K562 (cell line): Measurements from ENCODE around the gene CYSTM1. TPM values are rescaled to one million over a fixed set of nuclear protein-coding genes. Genes with fewer than 3 reads are reported as not detected.

Experiments used
- CUX1 ChIP-seq: fragments of 200-800 bp; sonication (Bioruptor generic); IDR thresholded peaks from 2 replicates; pipeline ENCODE4 v1.6.1; 2016; ENCODE audit warnings: missing genetic modification characterization, missing compliant biosample characterization
- ETV6 ChIP-seq, 3 experiments: fragments of 150-350 bp in 1 of 3; sonication (generic) in 1 of 3; formaldehyde crosslinking in 1 of 3; IDR thresholded peaks; 2 replicates each; pipeline versions ENCODE4 v1.6.1 to v1.8.0; 2014 to 2022; ENCODE audit warnings: borderline replicate concordance in 2 of 3, low read depth in 2 of 3, antibody characterized with exemption in 1 of 3, low read length in 1 of 3, mild to moderate bottlenecking in 1 of 3, missing genetic modification reagents in 1 of 3
- TEAD4 ChIP-seq, 2 experiments: sonication (generic) in 1 of 2; formaldehyde crosslinking in 1 of 2; IDR thresholded peaks; 2 replicates each; pipeline versions ENCODE4 v1.6.1 to v1.8.0; 2012 to 2022; ENCODE audit warnings: borderline replicate concordance in 1 of 2, inconsistent platforms in 1 of 2, low read length in 1 of 2, mild to moderate bottlenecking in 1 of 2, missing genetic modification reagents in 1 of 2
- UBTF ChIP-seq, 2 experiments: IDR thresholded peaks; 2 replicates each; pipeline ENCODE4 v1.6.1; 2012; ENCODE audit warnings: improper control_type of control experiment in 2 of 2, low read depth in 2 of 2, low read length in 2 of 2, borderline replicate concordance in 1 of 2
- ZBTB33 ChIP-seq: sonication (generic); formaldehyde crosslinking; IDR thresholded peaks from 2 replicates; pipeline ENCODE4 v1.8.1; 2023; ENCODE audit warnings: mild to moderate bottlenecking, missing genetic modification reagents
- ZNF24 ChIP-seq: fragments of 450-650 bp; IDR thresholded peaks from 2 replicates; pipeline ENCODE4 v1.6.1; 2016
- ZNF407 ChIP-seq: fragments of 450-650 bp; IDR thresholded peaks from 2 replicates; pipeline ENCODE4 v1.6.1; 2016; ENCODE audit warnings: low read depth
- polyA plus RNA-seq, 8 experiments: library from polyadenylated mRNA; depleted of rRNA in 4 of 8; stranded (reverse) in 5 of 8; unstranded in 3 of 8; fragments of >200 nt; fragmentation: Nextera tagmentation in 2 of 8; fragmentation: Illumina TruSeq in 1 of 8; extraction: Ambion mirVana in 2 of 8; extraction: Trizol in 1 of 8; gene quantifications; 2 replicates each; pipeline versions ENCODE4 v1.2.1 to v1.2.3, GENCODE V29; 2011 to 2014; ENCODE audit warnings: inconsistent platforms in 1 of 8, missing spikeins in 1 of 8
- total RNA-seq, 7 experiments: library from RNA; depleted of rRNA in 6 of 7; stranded (reverse); fragments of >200 nt in 6 of 7; fragmentation: Illumina TruSeq in 2 of 7; extraction: Trizol in 2 of 7; gene quantifications; 2 replicates each; pipeline versions ENCODE4 v1.2.1 to v1.2.3, GENCODE V29; 2011 to 2021; ENCODE audit warnings: low replicate concordance in 1 of 7

Gene CYSTM1
- total and polyA plus RNA-seq, 9 of the 15 experiments (the other 6 are each of a cell fraction or from before 2014, with no cell fraction given) = 76.1 to 422 (median 108) TPM

- TF ChIP-seq ZNF407 (no peak), UBTF (IDR thresholded peaks at IDR 0.05; ENCODE audit: borderline replicate concordance in 1 of 2, low read depth in 2 of 2, low read length in 2 of 2) (0 out of 4 replicates have a peak, but pooled peaks of 1 of the 2 experiments have one; percentile 48), ETV6 (IDR thresholded peaks at IDR 0.05; ENCODE audit: borderline replicate concordance in 1 of 2, low read depth in 2 of 2, low read length in 1 of 2) (no peak), ETV6 (CRISPR knock-in tag; IDR thresholded peaks at IDR 0.05; ENCODE audit: borderline replicate concordance) (no peak), ZBTB33 (CRISPR knock-in tag) (0 out of 2 replicates have a peak, but pooled peaks have one; percentile 22), ZNF24 (0 out of 2 replicates have a peak, but pooled peaks have one; percentile 25), TEAD4 (IDR thresholded peaks at IDR 0.05; ENCODE audit: low read length) (0 out of 2 replicates have a peak, but pooled peaks have one; percentile 9), TEAD4 (CRISPR knock-in tag; IDR thresholded peaks at IDR 0.05; ENCODE audit: borderline replicate concordance) (no peak), CUX1 (CRISPR knock-in tag) (no peak)
These were observed 69.6 kb downstream of the CYSTM1 start (continued) for GRCh38 chr5:140244525-140245025.
